OCI-LY3 (cell line): ENCODE data around the gene MAGI2.

Source experiments
- EZH2phosphoT487 ChIP-seq: fragments of 200-600 bp; shearing (Covaris generic); IDR thresholded peaks from 2 replicates; pipeline ENCODE4 v1.6.1; 2018; ENCODE audit warnings: antibody characterized with exemption, mixed run types, low read depth
- TF ChIP-seq, protein P1 (sequence below): fragments of 200-600, 300-600 bp; sonication (generic); IDR thresholded peaks from 2 replicates; pipeline ENCODE4 v1.5.1; 2014; ENCODE audit warnings: antibody characterized with exemption, low read length, low read depth

DNA sequence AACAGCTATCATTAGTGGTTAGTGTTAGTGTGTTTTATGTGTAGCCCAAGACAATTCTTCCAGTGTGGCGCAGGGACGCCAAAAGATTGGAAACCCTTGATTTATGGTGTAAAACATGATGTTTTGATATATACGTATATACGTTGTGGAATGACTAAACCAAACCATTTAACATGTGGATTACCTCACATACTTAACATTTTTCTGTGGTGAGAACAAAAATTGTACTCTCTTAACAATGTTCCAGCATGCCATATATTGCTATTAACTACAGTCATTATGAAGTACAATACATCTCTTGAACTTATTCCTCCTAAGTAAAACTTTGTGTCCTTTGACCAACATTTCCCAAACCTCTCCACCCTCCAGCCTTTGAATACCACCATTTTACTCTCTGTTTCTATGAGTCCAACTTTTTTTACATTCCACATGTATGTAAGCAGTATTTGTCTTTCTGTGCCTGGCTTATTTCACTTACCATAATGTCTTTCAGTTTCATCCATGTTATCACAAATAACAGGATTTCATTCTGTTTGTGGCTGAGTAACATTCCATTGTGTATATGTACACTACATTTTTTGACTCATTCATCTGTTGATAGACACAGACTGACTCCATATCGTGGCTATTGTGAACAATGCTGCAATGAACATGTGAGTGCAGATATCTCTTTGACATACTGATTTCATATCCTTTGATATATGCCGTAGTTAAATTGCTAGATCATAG is 42.2 kb upstream of the MAGI2 start:
- TF ChIP-seq, protein P1, sequence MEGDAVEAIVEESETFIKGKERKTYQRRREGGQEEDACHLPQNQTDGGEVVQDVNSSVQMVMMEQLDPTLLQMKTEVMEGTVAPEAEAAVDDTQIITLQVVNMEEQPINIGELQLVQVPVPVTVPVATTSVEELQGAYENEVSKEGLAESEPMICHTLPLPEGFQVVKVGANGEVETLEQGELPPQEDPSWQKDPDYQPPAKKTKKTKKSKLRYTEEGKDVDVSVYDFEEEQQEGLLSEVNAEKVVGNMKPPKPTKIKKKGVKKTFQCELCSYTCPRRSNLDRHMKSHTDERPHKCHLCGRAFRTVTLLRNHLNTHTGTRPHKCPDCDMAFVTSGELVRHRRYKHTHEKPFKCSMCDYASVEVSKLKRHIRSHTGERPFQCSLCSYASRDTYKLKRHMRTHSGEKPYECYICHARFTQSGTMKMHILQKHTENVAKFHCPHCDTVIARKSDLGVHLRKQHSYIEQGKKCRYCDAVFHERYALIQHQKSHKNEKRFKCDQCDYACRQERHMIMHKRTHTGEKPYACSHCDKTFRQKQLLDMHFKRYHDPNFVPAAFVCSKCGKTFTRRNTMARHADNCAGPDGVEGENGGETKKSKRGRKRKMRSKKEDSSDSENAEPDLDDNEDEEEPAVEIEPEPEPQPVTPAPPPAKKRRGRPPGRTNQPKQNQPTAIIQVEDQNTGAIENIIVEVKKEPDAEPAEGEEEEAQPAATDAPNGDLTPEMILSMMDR = no peak
- TF ChIP-seq EZH2phosphoT487 = no peak
